GM19043 (cell line): Measurements from ENCODE around the gene PTGES3.
"Not testable (repeated sequence)": the region's sequence is repeated elsewhere in the genome, so short reads cannot be mapped to it uniquely, and the experiment has no call there.

Source experiments
- ATAC-seq: cut with Tn5 transposase; IDR thresholded peaks from one replicate; pipeline ENCODE4 v1.9.1; 2021; ENCODE audit warnings: low read depth; ENCODE audit not compliant: unreplicated experiment

PTGES3 gene, protein sequence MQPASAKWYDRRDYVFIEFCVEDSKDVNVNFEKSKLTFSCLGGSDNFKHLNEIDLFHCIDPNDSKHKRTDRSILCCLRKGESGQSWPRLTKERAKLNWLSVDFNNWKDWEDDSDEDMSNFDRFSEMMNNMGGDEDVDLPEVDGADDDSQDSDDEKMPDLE

DNA sequence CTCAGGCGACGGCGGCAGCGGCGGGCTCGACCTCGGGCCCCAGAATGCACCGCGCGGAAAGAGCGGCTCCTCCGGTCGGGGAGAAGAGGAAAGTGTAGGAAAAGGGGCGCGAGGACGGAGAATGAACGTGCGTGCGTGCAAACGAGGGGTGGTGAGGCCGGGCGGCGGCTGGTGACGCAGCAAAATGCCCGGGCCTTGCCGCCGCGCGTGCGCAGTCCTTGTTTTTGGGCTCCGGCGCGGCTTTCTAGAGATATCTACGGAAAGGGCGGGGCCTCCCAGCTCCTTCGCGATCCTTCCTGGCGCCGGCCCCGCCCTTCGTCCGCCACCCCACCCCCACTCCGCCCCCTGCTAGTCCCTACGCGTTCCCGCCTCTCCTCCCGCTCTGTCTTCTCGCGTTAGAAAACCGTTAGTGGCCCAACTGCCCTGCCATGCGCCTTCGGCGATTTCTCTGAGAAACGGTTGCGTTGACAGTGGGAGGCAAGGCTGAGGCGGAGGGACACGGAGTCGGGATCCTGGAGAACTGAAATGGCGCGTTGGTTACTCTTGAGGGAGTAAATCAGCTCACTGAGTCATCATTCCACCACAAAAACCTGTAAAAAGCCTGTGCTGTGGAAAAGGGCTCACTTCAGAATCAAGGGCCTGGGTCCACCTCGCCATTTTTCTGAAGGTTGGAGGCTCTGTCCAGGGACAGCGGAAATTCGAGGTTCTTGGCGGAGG, at the start of gene PTGES3:
Gene PTGES3 (minus strand): TSS at position 156 of the 717 bp plus-strand sequence. CDS start 285 bp downstream, outside the sequence.
- ATAC-seq = peak; percentile 58

DNA sequence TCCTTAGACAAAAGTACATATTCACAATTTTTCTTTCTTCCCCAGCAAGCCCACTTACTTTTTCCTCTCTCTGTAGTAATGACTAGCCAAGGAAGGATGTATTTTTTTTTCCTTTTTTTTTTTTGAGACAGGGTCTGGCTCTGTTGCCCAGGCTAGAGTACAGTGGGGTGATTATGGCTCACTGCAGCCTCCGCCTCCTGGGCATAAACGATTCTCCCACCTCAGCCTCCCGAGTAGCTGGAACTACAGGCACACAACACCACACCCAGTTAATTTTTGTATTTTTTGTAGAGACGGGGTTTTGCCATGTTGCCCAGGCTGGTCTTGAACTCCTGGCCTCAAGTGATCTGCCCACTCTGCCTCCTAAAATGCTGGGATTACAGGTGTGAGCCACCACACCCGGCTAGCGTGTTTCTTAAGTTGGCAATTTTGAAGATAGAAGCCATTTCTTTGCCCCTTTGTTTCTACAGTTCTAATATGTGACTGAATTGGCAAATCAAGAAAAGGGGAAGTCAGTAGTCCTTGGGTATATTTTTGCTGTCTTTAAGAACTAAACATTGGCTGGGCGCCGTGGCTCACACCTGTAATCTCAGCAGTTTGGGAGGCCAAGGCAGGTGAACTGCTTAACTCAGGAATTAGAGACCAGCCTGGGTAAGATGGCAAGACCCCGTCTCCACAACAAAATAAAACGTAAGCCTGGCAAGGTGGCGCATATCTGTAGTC, 40.2 kb upstream of the PTGES3 start:
- ATAC-seq = no peak

DNA sequence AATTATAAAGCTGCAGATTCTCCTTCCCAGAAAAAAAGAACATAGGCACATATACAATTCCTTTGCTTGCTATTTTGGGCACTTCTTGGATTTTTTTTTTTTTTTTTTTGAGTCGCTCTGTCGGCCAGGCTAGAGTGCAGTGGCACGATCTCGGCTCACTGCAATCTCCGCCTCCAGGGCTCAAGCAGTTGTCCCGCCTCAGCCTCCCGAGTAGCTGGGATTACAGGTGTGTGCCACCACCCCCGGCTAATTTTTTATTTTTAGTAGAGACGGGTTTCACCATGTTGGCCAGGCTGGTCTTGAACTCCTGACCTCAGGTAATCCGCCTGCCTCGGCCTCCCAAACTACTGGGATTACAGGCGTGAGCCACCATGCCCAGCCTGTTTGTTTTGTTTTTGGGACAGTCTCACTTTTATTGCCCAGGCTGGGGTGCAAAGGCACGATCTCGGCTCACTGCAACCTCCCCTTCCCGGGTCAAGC, 38.2 kb upstream of the PTGES3 start:
- not testable (repeated sequence) for ATAC-seq

DNA sequence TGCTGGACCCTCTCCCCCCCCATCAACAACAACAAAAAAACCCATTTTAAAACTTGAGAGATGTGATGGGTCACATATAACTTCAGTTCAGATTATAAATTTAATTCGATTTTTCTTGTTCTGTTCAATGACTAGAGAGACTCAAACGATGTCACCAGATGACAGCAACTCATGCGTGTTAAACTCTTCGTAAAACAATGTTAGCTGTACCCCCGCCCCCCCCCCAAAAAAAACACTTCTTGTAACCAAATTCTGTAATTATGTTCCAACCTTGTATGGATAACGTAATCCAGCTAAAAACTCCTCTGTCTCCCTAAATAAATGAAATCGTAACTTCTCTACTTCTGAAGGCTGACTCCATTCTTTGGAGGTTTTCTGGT, 37.6 kb upstream of the PTGES3 start:
- ATAC-seq = no peak

DNA sequence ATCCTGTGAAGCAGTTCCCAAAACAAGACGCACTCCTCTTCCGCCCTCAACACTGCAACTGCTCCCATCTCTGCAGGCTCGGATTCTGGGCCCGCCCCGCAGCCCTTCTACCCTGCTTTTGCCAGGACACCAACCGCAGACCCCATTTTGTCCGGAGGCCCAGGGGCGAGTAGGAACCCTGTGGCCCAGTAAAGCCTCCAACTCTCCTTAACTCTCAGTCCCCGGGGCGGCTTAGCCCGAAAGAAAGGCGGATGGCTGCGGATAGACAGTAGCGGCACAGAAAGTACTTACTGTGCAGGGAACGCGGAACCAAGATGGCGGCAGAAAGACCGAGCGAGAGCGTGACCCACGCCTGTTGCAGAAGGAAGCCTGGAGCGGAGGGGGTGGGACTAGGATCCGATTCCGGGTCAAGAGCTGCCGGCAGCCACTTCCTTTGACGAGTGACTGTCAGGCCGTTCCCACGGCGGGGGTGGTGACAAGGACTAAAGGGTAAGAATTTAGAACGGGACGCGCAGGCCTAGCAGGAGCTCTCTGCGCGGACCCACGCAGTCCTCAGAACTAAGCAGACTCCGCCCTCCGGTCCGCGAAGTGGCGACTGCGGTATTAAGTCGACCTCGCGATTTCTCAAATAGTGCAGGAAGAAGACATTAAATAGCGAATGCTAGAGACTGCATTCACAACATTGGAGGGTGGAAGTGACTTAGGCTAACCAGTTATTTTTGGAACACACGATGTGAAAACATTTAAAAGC, 37.1 kb upstream of the PTGES3 start, which contains the start of gene NACA:
Gene NACA (minus strand): TSS at position 328 of the 751 bp plus-strand sequence. CDS start 778 bp downstream, outside the sequence.
- ATAC-seq = peak; percentile 89

DNA sequence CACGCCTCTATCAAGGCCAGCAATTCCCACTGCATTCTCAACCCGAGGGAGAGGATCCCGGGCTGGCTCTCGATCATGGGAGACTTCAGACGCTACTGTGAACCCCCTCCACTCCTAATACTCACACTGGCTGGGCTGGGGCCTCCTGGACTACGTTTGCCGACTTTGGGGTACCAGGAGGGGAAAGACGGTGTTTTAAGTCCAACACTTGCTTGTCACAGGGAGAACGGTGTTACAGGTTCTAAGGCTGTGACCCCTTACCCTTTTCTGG, 36.6 kb upstream of the PTGES3 start:
- no peak for ATAC-seq

DNA sequence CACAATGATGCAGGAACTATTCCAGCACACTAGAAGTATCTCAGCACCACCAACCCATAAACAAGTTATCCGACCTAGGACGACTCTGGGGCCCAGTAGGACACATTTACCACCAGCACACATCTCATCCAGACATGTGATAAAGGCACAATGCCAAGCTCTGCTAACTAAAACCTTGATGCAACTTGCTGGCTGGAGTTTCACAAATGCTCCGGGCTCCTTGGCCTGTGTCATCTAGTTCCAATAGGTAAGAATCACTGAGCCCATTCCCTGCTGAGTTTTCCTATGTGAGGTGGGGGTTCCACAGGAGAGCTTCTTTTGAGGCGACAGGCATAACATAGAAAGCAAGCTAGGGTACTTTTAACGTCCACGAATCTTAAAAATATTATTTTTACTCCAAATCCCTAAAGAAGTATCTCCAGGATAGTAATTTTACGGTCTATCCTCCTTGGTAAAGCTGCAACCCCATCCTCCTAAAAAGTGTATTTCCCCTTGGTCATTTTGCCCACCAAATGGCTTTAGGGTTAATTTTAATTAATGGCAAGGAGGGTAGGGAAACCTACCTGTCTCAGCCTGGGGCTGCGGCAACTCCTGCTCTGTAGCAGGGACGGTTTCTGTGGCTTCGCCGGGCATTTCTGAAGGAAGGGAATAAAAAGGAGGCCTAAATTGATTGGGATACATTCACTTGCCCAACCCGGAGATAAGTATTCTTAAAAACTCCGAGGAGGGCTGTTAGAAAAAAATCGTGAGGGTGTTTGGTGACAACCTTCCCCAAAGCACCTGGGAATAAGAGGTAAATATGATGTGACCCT, 36.0 kb upstream of the PTGES3 start:
- no peak for ATAC-seq

DNA sequence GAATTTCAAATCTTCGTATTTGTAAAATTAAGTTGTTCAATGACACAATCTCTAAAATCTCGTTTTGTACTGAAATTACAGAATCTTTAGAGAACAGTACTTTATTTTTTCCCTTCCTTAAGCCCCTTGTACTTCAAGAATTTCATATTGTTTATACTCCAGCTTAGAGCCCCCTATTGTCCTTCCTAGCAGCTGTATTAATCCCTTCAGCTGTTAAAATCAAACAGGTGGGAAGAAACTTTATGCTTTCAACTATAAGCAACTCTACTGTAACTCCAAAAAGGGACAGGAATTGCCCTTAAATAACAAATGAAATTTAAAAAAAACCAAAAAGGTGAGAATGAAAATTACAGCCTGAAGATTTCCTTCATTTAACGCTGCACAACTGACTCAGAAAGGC, 35.3 kb upstream of the PTGES3 start:
- no peak for ATAC-seq

DNA sequence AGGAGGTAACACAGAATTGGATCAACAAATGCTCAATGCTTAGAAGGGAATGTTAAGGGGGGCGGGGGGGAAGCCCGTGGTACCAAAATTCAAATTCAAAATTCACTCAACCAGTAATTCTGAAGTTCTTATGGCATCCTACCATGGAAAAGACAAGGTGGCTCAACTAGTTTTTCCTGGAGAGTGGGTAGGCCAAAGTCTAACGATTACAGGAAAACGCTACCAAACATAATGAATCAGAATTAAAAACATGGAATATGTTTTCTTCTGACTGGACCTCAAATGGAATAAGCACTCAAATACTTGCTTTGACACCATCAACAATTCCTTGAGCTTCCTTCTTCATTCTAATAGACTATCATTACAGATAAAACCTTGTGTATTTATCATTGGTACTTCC, 34.7 kb upstream of the PTGES3 start:
- ATAC-seq = no peak

DNA sequence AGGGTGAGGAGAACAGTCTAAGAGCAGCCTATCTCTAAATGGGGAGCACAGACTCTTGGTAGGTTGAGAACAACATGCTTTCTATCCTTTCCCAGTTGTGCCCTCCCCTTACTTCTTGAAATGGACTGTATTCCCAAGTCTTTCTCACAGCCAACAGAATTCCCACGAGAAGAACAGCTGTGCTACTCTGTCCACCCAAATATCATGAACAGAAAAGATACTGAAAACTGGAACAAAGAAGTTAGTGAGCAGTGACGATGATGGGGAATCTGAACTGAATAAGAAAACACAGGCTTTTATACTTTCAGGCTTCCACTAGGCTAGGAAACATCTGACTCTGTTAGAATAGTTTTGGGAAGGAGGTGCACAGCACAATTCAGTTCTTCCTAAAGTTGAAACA, 33.6 kb upstream of the PTGES3 start:
- ATAC-seq = no peak

DNA sequence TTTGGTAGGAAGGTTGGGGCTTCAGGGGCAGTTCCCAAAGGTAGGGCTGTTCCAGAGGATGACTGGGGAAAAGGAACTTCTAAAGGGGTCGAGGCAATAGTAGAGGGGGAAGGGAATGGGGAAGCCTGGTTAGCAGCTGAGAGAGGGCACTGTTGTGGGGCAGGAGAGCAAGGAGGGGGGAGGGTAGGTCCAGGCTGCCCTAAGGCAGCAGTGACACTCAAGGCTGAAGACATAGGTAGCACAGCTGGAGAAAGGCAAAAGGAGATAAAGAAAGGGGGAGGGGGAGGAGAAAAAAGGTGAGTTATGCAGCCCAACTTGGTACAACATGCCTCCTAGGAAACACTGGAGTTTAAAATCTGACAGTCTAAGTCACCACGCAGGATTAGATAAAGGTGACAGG, 33.1 kb upstream of the PTGES3 start:
- no peak for ATAC-seq

DNA sequence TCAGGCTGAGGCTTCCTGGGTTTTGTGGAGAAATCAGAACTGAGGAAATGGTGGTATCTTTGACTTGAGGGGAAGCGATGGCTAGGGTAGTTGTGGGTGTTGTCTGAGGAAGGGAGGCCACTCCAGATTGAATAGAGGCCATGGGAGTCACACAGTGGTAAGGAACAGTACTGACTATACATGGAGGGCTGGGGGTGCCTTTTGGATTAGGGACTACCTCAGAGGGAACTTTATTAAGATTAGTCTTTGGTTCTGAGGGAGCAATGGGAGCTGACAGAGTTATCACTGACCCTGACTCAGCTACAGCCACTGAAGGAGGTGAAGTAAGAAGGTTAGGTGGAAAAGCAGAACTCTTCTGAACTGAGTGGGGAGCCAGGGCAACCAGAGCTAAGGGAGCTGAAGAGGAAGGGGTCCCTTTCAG, 32.7 kb upstream of the PTGES3 start:
- no peak for ATAC-seq

DNA sequence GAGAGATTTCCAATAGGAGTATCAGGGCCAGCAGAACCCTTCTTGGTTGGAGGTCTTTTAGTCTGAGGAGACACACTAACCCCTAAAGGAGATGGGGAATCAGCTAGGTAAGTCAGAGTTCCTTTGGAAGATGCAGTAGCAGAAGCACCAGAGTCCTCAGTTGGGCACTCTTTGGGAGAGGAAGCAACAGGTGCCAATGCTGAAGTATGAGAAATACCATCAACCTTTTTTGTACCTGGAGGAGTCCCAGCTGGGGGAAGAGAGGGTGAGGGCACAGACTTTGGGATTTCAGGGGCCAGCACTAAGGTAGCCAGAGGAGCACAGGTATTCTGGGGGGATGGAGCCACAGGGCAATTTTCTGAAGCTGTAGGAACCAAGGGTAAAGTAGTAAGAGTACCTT, 31.0 kb upstream of the PTGES3 start:
- ATAC-seq = no peak

DNA sequence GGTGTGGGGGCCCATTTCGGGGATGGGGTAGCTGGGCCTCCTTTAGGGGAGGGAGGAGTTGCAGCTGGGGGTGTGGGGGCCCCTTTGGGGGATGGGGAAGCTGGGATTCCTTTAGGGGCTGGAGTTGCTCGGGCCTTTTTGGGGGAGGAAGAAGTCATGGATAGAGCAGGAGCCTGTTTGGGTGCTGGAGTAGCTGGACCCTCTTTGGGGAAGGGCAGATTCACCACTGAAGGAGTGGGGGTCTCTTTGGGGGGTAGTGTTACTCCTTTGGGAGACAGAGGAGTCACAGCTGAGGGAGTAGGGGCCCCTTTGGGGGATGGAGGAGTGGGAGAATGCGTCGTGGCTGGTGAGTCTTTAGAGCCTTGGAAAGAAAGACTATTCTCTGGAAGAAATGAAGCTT, 30.6 kb upstream of the PTGES3 start:
- no peak for ATAC-seq

DNA sequence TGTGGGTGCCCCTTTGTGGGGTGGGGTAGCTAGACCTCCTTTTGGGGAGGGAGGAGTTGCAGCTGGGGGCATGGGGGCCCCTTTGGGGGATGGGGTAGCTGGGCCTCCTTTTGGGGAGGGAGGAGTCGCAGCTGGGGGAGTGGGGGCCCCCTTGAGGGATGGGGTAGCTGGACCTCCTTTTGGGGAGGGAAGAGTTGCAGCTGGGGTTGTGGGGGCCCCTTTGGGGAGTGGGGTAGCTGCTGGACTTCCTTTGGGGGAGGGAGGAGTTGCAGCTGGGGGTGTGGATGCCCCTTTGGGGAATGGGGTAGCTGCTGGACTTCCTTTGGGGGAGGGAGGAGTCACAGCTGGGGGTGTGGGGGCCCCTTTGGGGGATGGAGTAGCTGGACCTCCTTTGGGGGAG, 30.1 kb upstream of the PTGES3 start:
- no peak for ATAC-seq

DNA sequence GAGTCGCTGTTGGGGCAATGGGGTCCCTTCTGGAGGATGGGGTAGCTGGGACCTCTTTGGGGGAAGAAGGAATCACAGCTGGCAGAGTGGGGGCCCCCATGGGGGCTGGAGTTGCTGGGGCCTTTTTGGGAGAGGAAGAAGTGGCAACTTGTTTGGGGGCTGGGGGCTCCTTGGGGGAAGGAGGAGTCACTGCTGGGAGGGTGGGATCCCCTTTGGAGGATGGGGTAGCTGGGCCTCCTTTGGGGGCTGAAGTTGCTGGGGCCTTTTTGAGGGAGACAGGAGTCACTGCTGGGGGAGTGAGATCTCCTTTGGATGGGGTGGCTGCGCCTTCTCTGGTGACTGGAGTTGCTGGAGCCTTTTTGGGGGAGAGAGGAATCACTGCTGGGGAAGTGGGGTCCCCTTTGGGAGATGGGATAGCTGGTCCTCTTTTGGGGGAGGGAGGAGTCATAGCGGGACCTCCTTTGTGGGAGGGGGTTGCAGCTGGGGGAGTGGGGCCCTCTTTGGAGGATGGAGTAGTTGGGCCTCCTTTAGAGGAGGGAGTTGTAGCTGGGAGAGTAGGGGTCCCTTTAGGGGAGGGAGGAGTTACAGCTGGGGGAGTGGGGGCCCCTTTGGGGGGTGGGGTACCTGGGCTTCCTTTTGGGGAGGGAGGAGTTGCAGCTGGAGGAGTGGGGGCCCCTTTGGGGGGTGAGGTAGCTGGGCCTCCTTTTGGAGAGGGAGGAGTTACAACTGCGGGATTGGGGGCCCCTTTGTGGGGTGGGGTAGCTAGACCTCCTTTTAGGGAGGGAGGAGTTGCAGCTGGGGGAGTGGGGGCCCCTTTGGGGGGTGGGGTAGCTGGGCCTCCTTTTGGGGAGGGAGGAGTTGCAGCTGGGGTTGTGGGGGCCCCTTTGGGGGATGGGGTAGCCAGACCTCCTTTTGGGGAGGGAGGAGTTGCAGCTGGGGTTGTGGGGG, 29.1 kb upstream of the PTGES3 start:
- no peak for ATAC-seq

DNA sequence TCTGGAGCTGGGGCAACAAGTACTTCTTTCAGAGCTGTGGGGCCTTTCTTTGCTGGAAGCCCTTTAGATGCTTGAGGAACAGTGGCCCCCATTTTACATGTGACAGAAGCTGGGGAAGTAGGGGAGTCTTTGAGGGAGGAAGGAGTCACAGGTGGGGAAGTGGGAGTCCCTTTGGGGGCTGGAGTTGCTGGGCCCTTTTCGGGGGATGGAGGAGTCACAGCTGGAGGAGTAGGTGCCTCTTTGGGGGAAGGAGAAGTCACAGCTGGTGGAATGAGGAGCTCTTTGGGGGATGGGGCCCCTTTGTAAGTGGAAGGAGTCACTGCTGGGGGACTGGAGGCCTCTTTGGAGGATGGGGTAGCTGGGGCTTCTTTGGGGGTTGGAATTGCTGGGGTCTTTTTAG, 28.4 kb upstream of the PTGES3 start:
- no peak for ATAC-seq

DNA sequence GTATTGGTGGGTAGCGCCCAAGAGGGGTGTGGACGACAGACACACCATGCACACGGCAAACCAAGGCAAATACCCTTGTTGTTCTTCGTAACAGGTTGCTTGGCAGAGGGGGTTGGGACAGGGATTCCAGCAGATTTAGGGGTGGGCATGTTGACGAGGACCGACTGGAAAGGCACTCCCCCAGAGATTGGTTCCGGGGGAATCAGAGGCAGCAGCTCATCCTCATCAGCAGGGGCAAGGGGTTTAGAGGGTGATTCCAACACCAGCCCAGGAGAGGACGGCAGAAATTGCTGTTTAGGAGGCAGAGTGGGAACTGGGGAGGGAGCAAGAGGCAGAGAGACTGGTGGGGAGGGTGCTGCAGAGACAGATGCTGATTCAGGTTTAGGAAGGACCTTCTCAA, 27.7 kb upstream of the PTGES3 start:
- ATAC-seq = no peak

DNA sequence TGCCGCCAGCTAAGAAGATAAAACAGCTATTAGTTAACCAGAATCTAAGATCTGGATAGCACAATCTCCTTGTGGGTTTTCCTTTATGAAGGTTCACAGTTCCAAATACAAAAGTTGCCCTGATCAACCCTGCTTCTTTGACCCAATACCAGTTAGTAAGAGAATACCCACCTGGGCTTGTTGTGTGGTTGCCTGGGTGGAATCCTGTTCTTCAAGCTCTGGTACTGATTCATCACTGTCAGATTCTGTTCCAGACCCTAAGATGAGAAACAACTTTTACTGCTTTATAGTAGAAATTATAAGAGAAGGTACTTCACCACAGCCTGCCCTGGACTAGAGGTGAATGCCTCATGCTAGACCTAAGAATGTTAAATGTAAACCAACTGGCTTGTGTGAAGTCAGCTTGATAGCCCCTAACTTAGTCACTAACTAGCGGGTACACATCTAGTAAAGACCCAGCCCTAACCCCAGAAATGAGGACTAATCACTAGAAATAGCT, 26.4 kb upstream of the PTGES3 start:
- no peak for ATAC-seq
